IPS-15b (cell line): ENCODE measurements around the gene CAMK4.
A peak's percentile ranks its signal among the peaks of the same experiment; 100 is the strongest.

Source experiments
- H3K27me3 ChIP-seq: one replicate; pipeline ENCODE4 v1.6.1; 2013; ENCODE audit warnings: low read length; ENCODE audit not compliant: control insufficient read depth, insufficient read depth
- H3K36me3 ChIP-seq: one replicate; pipeline ENCODE4 v1.6.1; 2013; ENCODE audit warnings: low read length; ENCODE audit not compliant: control insufficient read depth, insufficient read depth
- H3K4me1 ChIP-seq: one replicate; pipeline ENCODE4 v1.6.1; 2013; ENCODE audit warnings: mild to moderate bottlenecking, low read length; ENCODE audit not compliant: control insufficient read depth, insufficient read depth
- H3K4me3 ChIP-seq: one replicate; pipeline ENCODE4 v1.5.1; 2013; ENCODE audit warnings: low read depth, low read length
- H3K9ac ChIP-seq: one replicate; pipeline ENCODE4 v1.6.1; 2013; ENCODE audit warnings: low read depth, mild to moderate bottlenecking, low read length
- H3K9me3 ChIP-seq: one replicate; pipeline ENCODE4 v1.6.1; 2013; ENCODE audit warnings: mild to moderate bottlenecking, low read length; ENCODE audit not compliant: control insufficient read depth, insufficient read depth

CAMK4 gene

DNA sequence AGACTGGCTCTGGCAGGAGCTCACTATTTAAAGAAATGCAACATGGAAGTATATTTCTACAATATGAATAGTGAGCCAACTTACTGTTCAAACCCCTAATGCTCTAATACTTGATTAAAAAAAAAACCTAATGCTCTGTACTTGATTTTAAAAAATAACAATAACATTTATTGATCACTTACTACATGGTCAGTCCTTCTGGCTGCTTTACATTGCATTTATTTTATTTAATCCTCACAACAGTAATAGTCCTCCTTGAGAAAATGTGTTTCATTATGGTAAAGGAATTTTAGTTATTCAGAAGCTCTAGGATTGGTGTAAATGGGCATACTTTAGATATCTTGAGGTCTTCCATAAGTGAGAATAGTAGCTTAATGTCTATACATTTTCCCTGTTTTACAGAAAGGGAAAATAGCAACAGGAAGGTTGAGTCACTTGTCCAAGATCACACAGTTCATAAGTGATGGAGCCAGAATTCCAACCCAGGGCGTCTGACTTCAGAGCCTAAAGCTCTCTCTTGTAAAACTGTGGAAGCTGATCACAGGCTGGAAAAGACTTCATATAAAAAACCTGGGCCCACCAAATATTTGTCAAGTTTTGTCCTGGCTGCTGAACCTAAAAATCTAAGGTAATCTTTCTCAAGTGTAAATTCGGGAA lies 287.1 kb downstream of the CAMK4 start:
- Histone ChIP-seq H3K9me3 (no peaks in the 10 kb centered on the region), H3K4me1 (no peaks in the 10 kb centered on the region), H3K9ac (peak overlapping the region; percentile 70), H3K4me3 (peak overlapping the region; percentile 90), H3K36me3 (no peaks in the 10 kb centered on the region), H3K27me3 (no peaks in the 10 kb centered on the region)

DNA sequence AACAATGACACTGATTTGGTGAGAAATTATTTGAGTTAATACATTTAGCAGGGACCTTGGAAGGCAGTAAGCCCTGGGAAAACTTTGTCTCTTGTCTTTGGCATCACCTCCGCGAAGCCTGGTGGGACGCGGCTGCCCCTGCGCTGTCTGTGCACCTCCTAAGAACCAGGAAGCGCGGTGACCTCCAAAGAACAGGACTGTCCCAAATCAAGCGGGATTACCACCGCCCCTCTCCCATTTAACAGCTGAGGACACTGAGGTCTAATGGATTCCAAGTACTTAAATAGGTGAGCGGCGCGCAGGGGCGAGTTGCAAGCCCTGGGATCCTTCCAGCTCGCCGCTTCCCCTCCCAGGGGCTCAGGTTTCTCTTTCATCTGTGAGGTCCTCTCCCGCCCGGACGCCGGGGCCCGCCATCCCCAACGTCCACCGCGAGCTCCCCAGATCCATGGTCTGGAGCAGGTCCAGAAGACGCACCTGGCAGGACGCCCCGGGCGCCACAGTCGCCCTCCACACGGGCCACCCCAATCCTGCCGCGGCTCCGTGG lies 287.7 kb downstream of the CAMK4 start:
- Histone ChIP-seq H3K4me1 (no peaks in the 10 kb centered on the region), H3K9ac (peak overlapping the region; percentile 70), H3K4me3 (peak overlapping the region; percentile 90), H3K9me3 (no peaks in the 10 kb centered on the region), H3K36me3 (no peaks in the 10 kb centered on the region), H3K27me3 (no peaks in the 10 kb centered on the region)

DNA sequence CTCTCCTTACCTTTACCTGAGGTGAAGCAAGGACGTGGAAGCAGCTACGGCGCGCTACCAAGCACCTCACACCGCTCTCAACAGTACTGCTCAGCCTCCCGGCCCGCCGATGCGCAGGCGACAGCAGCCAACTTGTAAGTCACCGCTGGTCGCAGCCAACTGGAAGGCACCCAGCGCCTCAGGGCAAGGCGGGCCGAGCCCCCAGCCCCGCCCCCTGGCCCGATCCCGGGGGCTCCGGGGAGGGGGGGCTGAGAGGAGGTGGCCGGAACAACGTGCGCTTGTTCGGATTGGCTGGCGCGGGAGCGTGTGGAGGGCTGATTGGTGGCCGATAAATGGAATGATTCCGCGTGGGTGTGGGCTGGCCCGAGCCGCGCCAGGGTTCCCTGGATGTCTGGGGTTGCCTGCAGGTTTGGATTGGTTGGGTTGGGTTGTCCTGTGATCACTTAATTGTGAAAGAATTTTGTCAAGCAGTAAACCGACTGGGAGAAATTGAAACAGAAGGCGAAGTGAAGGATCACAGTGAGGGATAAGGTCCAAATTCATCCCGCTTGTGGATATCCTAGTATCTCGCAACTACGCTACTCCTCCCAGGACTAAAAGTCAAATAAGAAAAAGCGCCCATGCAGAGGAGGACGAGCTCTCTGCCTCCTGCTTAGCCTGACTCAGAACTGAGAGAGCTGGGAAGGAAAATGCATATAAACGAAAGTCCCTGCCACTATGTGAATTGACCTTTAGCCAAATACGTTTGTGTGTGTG lies 288.4 kb downstream of the CAMK4 start, which contains the start of gene STARD4:
STARD4 (minus strand) TSS at position 161 of the 756 bp plus-strand sequence. CDS start 5,102 bp downstream, outside the sequence.
- H3K4me1 ChIP-seq = no peaks in the 10 kb centered on the region

DNA sequence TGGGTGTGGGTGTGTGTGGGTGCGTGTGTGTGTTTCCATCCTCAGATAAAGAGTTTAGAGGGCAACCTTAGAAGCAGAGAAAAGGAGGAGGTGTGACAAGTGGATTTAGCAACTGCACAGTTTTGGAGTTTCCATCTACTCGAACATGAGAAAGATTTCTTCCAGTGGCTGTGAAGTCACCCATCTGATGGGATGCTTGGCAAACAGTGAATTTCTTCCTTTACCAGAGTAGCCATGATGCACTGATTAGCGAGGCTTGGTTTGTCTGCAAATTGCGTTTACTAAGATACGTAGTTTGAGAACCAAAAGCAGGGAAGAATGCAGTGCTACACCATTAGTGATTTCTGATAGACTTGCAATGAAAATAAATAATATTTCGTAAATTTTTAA lies 288.9 kb downstream of the CAMK4 start:
- no peaks in the 10 kb centered on the region for H3K4me1 ChIP-seq
- H3K36me3 ChIP-seq = no peaks in the 10 kb centered on the region

More for the DNA sequence above, 288.4 kb downstream of the CAMK4 start, which contains the start of gene STARD4:
- Histone ChIP-seq H3K27me3 (no peaks in the 10 kb centered on the region), H3K9me3 (no peaks in the 10 kb centered on the region), H3K9ac (peak within 1 kb of the TSS; percentile 73), H3K4me3 (peak within 1 kb of the TSS; percentile 90), H3K36me3 (no peaks in the 10 kb centered on the region)

DNA sequence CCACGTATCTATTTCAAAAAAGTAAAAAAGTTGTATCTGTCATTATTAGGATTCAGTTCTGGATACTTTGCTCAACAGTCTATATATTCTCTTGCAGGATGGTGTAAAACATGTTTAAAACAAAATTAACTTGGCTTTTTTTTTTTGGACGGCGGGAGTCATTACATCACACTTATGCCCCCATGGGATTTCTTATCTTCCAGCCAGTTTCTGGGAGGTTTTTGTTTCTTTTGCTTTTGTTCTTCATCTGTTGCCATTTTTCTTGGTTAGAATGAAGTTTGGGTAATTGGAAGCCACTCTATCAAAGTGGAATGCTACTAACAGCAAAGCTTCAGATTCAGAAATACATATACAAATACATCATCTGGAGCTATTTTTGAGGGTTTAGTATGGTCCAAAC lies 289.9 kb downstream of the CAMK4 start:
- no peaks in the 10 kb centered on the region for H3K9me3 ChIP-seq
- no peaks in the 10 kb centered on the region for H3K36me3 ChIP-seq
- H3K4me3 ChIP-seq = no peak overlapping the region
- no peaks in the 10 kb centered on the region for H3K27me3 ChIP-seq
- H3K4me1 ChIP-seq = no peaks in the 10 kb centered on the region
- no peak overlapping the region for H3K9ac ChIP-seq

More for the DNA sequence above, 288.9 kb downstream of the CAMK4 start:
- H3K4me3 ChIP-seq = peak overlapping the region; percentile 82
- H3K9ac ChIP-seq = peak overlapping the region; percentile 73
- H3K27me3 ChIP-seq = no peaks in the 10 kb centered on the region
- H3K9me3 ChIP-seq = no peaks in the 10 kb centered on the region

DNA sequence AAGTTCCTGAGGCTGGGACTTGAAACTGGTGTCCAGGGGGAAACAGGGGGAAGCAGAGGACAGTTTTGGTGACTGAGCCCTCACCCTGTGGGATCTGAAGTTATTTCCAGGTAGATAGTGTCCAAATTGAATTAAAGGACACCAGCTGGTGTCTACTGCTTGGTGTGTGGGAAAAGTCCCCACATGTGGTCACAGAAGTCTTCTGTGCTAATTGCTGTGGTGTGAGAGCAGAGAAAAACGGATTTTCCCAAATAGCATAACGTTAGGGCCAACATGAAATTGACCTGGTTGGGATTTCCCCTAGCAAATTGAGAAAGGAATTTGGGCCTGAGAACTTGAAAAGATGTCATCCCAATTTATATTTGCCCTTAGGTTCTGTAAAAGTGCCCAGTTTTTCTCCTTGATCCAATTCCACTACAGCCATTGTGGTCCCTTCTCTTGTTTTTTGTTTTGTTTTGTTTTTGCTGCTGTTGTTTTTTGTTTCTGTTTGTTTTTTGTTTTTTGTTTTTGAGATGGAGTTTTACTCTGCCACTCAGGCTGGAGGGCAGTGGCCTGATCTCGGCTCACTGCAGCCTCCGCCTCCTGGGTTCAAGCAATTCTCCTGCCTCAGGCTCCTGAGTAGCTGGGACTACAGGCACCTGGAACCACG lies 293.8 kb downstream of the CAMK4 start:
- Histone ChIP-seq H3K9ac (no peak overlapping the region), H3K4me1 (no peaks in the 10 kb centered on the region), H3K27me3 (no peaks in the 10 kb centered on the region), H3K36me3 (no peaks in the 10 kb centered on the region), H3K9me3 (no peaks in the 10 kb centered on the region), H3K4me3 (no peak overlapping the region)

DNA sequence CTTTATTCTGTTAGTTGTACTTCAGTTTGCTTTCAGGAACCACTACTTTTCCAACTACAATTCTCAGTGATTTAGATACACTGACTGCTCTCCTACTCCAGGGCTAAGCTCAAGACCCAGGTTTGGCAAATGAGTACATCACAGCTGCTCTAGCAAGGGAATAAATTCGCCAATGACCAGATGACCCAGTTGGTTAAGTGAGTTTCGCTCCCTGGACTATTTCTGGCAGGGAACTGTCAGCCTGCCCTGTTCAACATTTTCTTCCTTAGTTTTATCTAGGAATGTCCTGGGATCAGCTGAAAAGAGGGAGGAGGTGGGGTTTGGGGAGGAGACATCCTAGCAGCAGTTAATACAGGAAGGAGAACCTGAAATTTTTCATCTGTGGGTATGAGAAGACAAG lies 294.6 kb downstream of the CAMK4 start:
- no peaks in the 10 kb centered on the region for H3K9me3 ChIP-seq
- no peak overlapping the region for H3K9ac ChIP-seq
- H3K4me3 ChIP-seq = no peak overlapping the region
- H3K36me3 ChIP-seq = no peaks in the 10 kb centered on the region
- H3K4me1 ChIP-seq = no peaks in the 10 kb centered on the region
- H3K27me3 ChIP-seq = no peaks in the 10 kb centered on the region

DNA sequence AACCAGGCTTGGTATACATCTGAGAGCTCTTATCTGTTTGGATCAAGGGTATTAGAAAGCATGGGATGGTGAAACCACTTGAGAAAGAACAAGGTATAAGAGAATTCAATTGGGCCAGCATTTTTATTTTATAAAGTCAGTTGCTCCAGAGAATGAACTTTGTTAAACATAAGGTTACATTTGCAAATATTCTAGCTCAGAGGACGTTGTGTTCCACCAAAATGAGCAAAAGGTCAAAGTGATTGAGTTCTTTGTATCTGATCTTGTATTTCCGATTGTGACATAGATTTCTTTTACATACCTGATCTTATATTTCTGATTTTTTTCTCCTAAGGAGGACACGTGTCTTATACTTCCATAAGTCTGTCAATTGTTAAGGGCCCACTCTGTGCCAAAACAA lies 296.7 kb downstream of the CAMK4 start:
- no peak overlapping the region for H3K4me3 ChIP-seq
- no peaks in the 10 kb centered on the region for H3K9me3 ChIP-seq
- H3K9ac ChIP-seq = no peak overlapping the region
- H3K27me3 ChIP-seq = no peaks in the 10 kb centered on the region
- H3K36me3 ChIP-seq = no peaks in the 10 kb centered on the region
- H3K4me1 ChIP-seq = no peaks in the 10 kb centered on the region

DNA sequence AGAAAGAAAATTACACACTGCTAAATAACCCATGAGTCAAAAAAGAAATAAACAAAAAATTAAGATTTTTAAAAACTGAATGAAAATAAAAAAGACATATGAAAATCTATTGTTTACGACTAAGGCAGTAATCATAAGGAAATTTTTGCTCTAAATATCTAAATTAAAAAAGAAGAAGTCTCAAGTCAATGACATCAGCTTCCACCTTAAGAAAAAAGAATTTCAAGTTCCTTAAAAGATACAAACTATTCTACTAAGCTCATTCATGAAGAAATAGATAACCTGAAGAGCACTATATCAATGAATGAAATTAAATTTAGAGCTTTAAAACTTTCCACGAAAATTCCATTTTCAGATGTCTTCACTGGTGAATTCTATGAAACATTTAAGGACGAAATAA lies 303.9 kb downstream of the CAMK4 start:
- no peak overlapping the region for H3K9ac ChIP-seq
- H3K36me3 ChIP-seq = no peaks in the 10 kb centered on the region

DNA sequence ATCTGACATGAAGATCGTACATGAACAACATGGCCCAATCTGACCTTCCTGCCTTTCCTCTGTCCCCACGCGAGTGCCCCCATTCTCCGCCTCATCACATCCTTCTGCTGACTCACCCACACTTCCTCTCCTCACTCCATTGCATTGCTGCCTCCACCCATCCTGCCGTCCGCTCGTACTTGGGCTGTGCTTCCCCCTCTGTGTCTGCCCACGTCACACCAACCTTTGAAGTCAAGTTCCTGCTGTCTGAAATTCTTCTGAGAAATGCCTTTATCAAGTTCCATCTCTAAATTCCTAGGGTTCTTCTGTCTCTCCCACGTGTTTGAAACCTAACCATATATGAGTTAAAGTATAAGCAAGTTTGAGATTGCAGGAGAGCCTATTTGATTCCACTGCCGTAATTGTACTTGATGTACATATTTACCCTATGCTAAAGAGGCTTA lies 306.1 kb downstream of the CAMK4 start:
- Histone ChIP-seq H3K27me3 (no peaks in the 10 kb centered on the region), H3K9me3 (no peaks in the 10 kb centered on the region), H3K4me1 (no peaks in the 10 kb centered on the region), H3K9ac (no peak overlapping the region), H3K36me3 (no peaks in the 10 kb centered on the region), H3K4me3 (no peak overlapping the region)

More for the DNA sequence above, 303.9 kb downstream of the CAMK4 start:
- H3K9me3 ChIP-seq = no peaks in the 10 kb centered on the region
- no peaks in the 10 kb centered on the region for H3K4me1 ChIP-seq
- H3K4me3 ChIP-seq = no peak overlapping the region
- H3K27me3 ChIP-seq = no peaks in the 10 kb centered on the region

DNA sequence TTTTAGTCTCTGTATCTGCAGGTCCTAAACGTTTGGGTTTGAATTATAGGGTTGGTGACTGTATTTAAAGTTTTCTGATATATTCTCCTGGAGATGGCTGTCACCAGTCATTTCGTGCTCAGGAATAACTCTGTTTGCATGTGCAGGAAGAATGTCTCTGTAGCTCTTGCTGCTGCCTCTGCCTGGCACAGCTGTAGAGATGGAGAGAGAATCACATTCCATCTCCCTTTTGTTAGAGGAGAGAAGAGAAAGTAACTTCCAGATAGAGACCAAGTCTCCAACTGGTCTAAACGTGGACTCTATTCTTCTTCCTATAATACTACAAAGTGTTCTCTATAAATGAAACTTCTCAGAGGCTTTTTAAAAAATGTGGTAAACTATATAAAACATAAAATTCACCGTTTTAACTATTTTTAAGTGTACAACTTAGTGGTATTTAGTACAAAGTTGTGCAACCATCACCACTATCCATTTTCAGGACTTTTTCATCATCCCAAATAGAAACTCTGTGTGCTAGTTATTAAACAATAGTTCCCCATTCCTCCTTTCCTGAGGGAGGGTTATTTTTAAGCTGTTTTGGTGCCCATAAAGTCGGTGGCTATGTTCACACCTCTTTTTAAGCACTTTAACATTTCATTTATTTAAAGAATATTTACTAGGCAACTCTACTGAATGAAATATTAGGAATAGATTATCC lies 308.9 kb downstream of the CAMK4 start:
- H3K4me1 ChIP-seq = no peaks in the 10 kb centered on the region
- H3K4me3 ChIP-seq = no peak overlapping the region
- no peaks in the 10 kb centered on the region for H3K36me3 ChIP-seq
- no peaks in the 10 kb centered on the region for H3K9me3 ChIP-seq
- no peak overlapping the region for H3K9ac ChIP-seq
- no peaks in the 10 kb centered on the region for H3K27me3 ChIP-seq
